GM23248 (cell line): ENCODE results near the gene HARS1. TPM values are rescaled to one million over a fixed set of nuclear protein-coding genes. Genes with fewer than 3 reads are reported as not detected.
"Not testable (repeated sequence)": the region's sequence is repeated elsewhere in the genome, so short reads cannot be mapped to it uniquely, and the experiment has no call there.

Experiments used
- DNase-seq: peaks from one replicate; pipeline ENCODE4 v3.0.0-alpha.2; 2015
- H2AFZ ChIP-seq: fragments of 200-600 bp; sonication (generic); 2 replicates; pipeline ENCODE4 v1.6.1; 2016; ENCODE audit warnings: antibody characterized with exemption
- H3F3A ChIP-seq: fragments of 200-600 bp; sonication (generic); 2 replicates; pipeline ENCODE4 v1.6.1; 2016; ENCODE audit warnings: mild to moderate bottlenecking, antibody characterized with exemption, mixed run types; ENCODE audit not compliant: insufficient read depth
- H3K27ac ChIP-seq: fragments of 200-600 bp; sonication (generic); 2 replicates; pipeline ENCODE4 v1.5.1; 2016; ENCODE audit warnings: mild to moderate bottlenecking
- H3K27me3 ChIP-seq: fragments of 200-600 bp; sonication (generic); replicated peaks from 2 replicates; pipeline ENCODE4 v1.6.1; 2016; ENCODE audit warnings: mild to moderate bottlenecking; ENCODE audit not compliant: insufficient read depth
- H3K36me3 ChIP-seq: fragments of 200-600 bp; sonication (generic); 2 replicates; pipeline ENCODE4 v1.6.1; 2016; ENCODE audit warnings: low read depth, mild to moderate bottlenecking
- H3K4me1 ChIP-seq: fragments of 200-600 bp; sonication (generic); 2 replicates; pipeline ENCODE4 v1.6.1; 2016; ENCODE audit warnings: mild to moderate bottlenecking; ENCODE audit not compliant: insufficient read depth
- H3K4me2 ChIP-seq: fragments of 200-600 bp; sonication (generic); one replicate; pipeline ENCODE4 v1.6.1; 2016; ENCODE audit warnings: mild to moderate bottlenecking; ENCODE audit not compliant: unreplicated experiment
- H3K4me3 ChIP-seq: fragments of 200-600 bp; sonication (generic); 2 replicates; pipeline ENCODE4 v1.5.1; 2016; ENCODE audit warnings: mild to moderate bottlenecking
- H3K79me2 ChIP-seq: fragments of 200-600 bp; sonication (generic); 2 replicates; pipeline ENCODE4 v1.6.1; 2016; ENCODE audit warnings: mild to moderate bottlenecking; ENCODE audit not compliant: insufficient read depth
- H3K9ac ChIP-seq: fragments of 200-600 bp; sonication (generic); 2 replicates; pipeline ENCODE4 v1.6.1; 2016; ENCODE audit warnings: mild to moderate bottlenecking
- H3K9me2 ChIP-seq: fragments of 200-600 bp; sonication (generic); 2 replicates; pipeline ENCODE4 v1.6.1; 2016; ENCODE audit warnings: mixed run types, mild to moderate bottlenecking, moderate library complexity; ENCODE audit not compliant: insufficient read depth
- H3K9me3 ChIP-seq: fragments of 200-600 bp; sonication (generic); one replicate; pipeline ENCODE4 v1.6.1; 2017; ENCODE audit warnings: low read depth
- H4K20me1 ChIP-seq: fragments of 200-600 bp; sonication (generic); 2 replicates; pipeline ENCODE4 v1.6.0; 2016; ENCODE audit not compliant: insufficient read depth
- EZH2 ChIP-seq: fragments of 200-600 bp; sonication (generic); IDR thresholded peaks from 2 replicates; pipeline ENCODE4 v1.6.1; 2018; ENCODE audit warnings: antibody characterized with exemption, mild to moderate bottlenecking; ENCODE audit not compliant: insufficient read depth, poor library complexity, severe bottlenecking
- EZH2phosphoT487 ChIP-seq: fragments of 200-600 bp; sonication (generic); IDR thresholded peaks from 2 replicates; pipeline ENCODE4 v1.6.1; 2018; ENCODE audit warnings: antibody characterized with exemption, moderate library complexity, mild to moderate bottlenecking, low read depth; ENCODE audit not compliant: insufficient read depth
- WGBS, 2 experiments: methylation state at CpG; one replicate each; pipeline ENCODE4 v1.1.6; 2015 to 2017; ENCODE audit warnings: low lambda C conversion rate in 2 of 2, low coverage in 1 of 2; ENCODE audit errors: missing lambda C conversion rate in 2 of 2; 5-methylcytosine and 5-hydroxymethylcytosine counted together
- in situ Hi-C: fragments of 300-500 bp; cut with MboI; formaldehyde crosslinking; loops from 2 replicates; pipeline ENCODE4 v1.15.0; 2020
- microRNA-seq: library from miRNA; unstranded; fragments of <30 nt; microRNA quantifications from one replicate; pipeline ENCODE4, GENCODE V29; 2016; ENCODE audit warnings: borderline number of aligned reads
- polyA plus RNA-seq: library from polyadenylated mRNA; unstranded; fragments of >200 nt; fragmentation: Nextera tagmentation; extraction: Ambion mirVana; gene quantifications from 2 replicates; pipeline ENCODE4 v1.2.1, GENCODE V29; 2016
- small RNA-seq: library from RNA; depleted of rRNA; stranded (forward); fragments of <200 nt; gene quantifications from one replicate; pipeline ENCODE3, GENCODE V24; 2014; ENCODE audit warnings: low read depth, low replicate concordance
- total RNA-seq: library from RNA; depleted of rRNA; stranded (reverse); fragments of >200 nt; shearing (Covaris generic); gene quantifications from 2 replicates; pipeline ENCODE4 v1.2.3, GENCODE V29; 2014; rRNA removed

The HARS1 gene
- total and polyA plus RNA-seq, 2 experiments from 2014 or later, result 75.7 to 92.5 TPM

DNA sequence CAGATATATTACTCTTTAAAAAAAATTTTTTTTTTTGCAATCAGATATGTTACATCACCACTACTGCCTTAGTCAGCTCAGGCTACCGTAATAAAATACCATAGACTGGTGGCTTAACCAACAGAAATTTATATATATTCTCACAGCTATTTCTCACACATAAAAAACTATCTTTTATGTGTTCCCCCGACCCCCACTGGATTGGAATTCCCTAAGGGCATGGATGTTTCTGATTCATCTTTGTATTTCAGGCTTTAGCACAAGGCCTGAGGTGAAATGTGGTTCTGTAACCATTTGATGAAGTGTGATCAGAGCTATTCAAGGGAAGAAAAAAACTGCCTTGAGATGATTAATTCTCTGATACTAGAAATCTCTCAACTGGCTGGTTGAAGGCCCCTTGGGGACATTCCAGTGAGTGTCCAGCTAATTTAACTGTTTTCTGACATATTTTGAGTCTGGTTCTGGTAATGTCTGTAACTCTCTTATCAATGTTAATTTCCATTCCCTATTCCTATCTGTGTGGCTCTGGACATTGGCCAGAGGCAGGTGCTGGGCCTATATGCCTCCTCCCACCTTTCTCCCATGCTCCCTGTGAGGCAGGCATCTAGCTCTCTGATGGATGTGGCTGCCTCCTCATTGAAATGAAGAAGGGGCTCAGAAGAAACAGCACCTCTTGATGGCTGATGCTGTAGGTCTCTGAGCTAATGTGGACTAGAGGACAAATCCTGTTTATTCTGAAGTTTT is 60.7 kb downstream of the HARS1 start:
- Histone ChIP-seq H3K9me3 (no peaks in the 10 kb centered on the region), H3K9ac (no peak overlapping the region)
- TF ChIP-seq EZH2phosphoT487 (no peak), EZH2 (no peak)

DNA sequence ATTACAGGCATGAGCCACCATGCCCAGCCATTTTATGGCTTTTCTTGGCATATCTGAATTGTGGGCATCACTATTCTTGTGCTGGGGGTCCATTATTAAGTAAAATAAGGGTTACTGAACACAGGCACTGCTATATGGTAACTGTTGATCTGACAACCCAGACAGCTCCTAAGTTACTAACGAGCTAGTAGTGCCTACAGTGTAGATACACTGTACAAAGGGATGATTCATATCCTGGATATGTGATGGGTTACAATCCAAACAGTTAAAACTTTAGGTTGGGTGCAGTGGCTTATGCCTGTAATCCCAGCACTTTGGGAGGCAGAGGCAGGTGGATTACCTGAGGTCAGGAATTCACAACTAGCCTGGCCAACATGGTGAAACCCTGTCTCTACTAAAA is 62.5 kb downstream of the HARS1 start:
- H3K4me1 ChIP-seq, result peaks cover 12% of the 10 kb centered on the region
- H3F3A ChIP-seq, result peaks cover 15% of the 10 kb centered on the region; the same call in 1 of the 2 replicates
- no peak overlapping the region for H3K4me2 ChIP-seq
- no peaks in the 10 kb centered on the region for H3K9me3 ChIP-seq
- H3K36me3 ChIP-seq, result no peaks in the 10 kb centered on the region
- H3K9me2 ChIP-seq, result no peaks in the 10 kb centered on the region
- WGBS, 2 experiments, result 42 to 43% methylated on average over 1 of the region's 1 CpG
- H3K27me3 ChIP-seq, result no peaks in the 10 kb centered on the region
- H3K4me3 ChIP-seq, result no peak overlapping the region
- no peak for TF ChIP-seq EZH2
- no peak for TF ChIP-seq EZH2phosphoT487
- DNase-seq, result peak; percentile 17
- no peak overlapping the region for H3K9ac ChIP-seq
- no peak overlapping the region for H2AFZ ChIP-seq
- no peaks in the 10 kb centered on the region for H4K20me1 ChIP-seq
- in situ Hi-C loops, result no loop called here
- H3K27ac ChIP-seq, result no peak overlapping the region
- no peaks in the 10 kb centered on the region for H3K79me2 ChIP-seq

More for the DNA sequence above, 60.7 kb downstream of the HARS1 start:
- in situ Hi-C loops, result no loop called here
- no peaks in the 10 kb centered on the region for H3K36me3 ChIP-seq
- H3K4me1 ChIP-seq, result peaks cover 12% of the 10 kb centered on the region
- peaks cover 18% of the 10 kb centered on the region; the same call in 1 of the 2 replicates for H3F3A ChIP-seq
- no peaks in the 10 kb centered on the region for H4K20me1 ChIP-seq
- H3K9me2 ChIP-seq, result no peaks in the 10 kb centered on the region
- H3K79me2 ChIP-seq, result no peaks in the 10 kb centered on the region
- H2AFZ ChIP-seq, result no peak overlapping the region
- no peak overlapping the region for H3K4me2 ChIP-seq
- H3K27me3 ChIP-seq, result no peaks in the 10 kb centered on the region
- no peak overlapping the region for H3K4me3 ChIP-seq
- H3K27ac ChIP-seq, result no peak overlapping the region
- 36 to 46% methylated on average over 2 of the region's 2 CpGs for WGBS, 2 experiments
- peak; percentile 58 for DNase-seq

DNA sequence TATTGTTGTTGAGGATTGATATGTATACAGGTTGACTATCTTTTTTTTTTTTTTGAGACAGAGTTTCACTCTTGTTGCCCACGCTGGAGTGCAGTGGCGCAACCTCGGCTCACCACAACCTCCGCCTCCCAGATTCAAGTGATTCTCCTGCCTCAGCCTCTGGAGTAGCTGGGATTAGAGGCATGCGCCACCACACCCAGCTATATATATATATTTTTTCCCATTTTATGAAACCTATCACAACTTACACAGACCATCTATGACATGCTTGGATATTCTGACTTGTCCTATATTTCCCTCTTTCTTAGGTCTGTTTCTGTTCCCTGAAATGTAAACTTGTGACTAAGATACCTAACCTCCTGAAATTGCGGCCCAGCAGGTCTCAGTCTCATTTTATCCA is 63.2 kb downstream of the HARS1 start:
- H3K27me3 ChIP-seq, result no peaks in the 10 kb centered on the region
- no peak for TF ChIP-seq EZH2phosphoT487
- no peak for TF ChIP-seq EZH2
- no peaks in the 10 kb centered on the region for H3K9me2 ChIP-seq
- no peak overlapping the region for H3K4me2 ChIP-seq
- no peaks in the 10 kb centered on the region for H3K36me3 ChIP-seq
- peaks cover 6% of the 10 kb centered on the region; the same call in 1 of the 2 replicates for H3K4me1 ChIP-seq
- no peaks in the 10 kb centered on the region for H3K9me3 ChIP-seq
- H2AFZ ChIP-seq, result no peak overlapping the region
- no peaks in the 10 kb centered on the region for H3K79me2 ChIP-seq
- H3K9ac ChIP-seq, result no peak overlapping the region
- in situ Hi-C loops, result no loop called here
- no peak for DNase-seq
- no peak overlapping the region for H3K4me3 ChIP-seq
- no peaks in the 10 kb centered on the region for H4K20me1 ChIP-seq
- 86 to 92% methylated on average over 6 of the region's 6 CpGs for WGBS, 2 experiments
- peaks cover 9% of the 10 kb centered on the region; the same call in 1 of the 2 replicates for H3F3A ChIP-seq
- no peak overlapping the region for H3K27ac ChIP-seq

DNA sequence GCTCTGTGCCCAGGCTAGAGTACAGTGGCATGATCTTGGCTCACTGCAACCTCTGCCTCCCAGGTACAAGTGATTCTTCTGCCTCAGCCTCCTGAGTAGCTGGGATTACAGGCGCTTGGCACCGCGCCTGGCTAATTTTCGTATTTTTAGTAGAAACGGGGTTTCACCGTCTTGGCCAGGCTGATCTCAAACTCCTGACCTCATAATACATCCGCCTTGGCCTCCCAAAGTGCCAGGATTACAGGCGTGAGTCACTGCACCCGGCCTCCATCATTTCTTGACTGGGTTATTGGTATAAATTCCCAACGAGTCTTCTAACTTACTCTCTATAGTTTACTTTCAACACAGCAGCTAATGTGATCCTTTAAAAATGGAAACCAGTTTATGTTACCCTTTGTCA is 66.3 kb downstream of the HARS1 start:
- H3K4me2 ChIP-seq, H3K27me3 ChIP-seq, H3K4me1 ChIP-seq, H3K36me3 ChIP-seq, H3K9ac ChIP-seq, H2AFZ ChIP-seq, H3K9me3 ChIP-seq, H3K9me2 ChIP-seq, H4K20me1 ChIP-seq, H3F3A ChIP-seq, H3K27ac ChIP-seq, in situ Hi-C loops, H3K79me2 ChIP-seq, H3K4me3 ChIP-seq, DNase-seq: not testable (repeated sequence)
- WGBS, 2 experiments, result 82 to 86% methylated on average over 10 of the region's 10 CpGs

Small RNAs within 50 kb of the gene (microRNA-seq; reads per million reads assigned to microRNA genes)
- not detected for gene MIR3655

Small RNAs within 50 kb of the gene (small RNA-seq; reads per million reads assigned to genes)
- gene VTRNA1-1, result 9.0 reads per million, percentile 84 among the genes with 10 or more reads in this experiment
- gene VTRNA1-2, result 6.6 reads per million, percentile 82 among the genes with 10 or more reads in this experiment
- gene VTRNA1-3, result 0.56 reads per million

Other genes with a start within 250 kb of the HARS1 start
- gene EIF4EBP3, start 143.7 kb downstream of the HARS1 start, total RNA-seq, result 0.54 and 2.3 TPM in 2 replicates
- 14.1 and 14.5 TPM in 2 replicates for gene EIF4EBP3, start 143.7 kb downstream of the HARS1 start, polyA plus RNA-seq
- gene SRA1, start 133.9 kb downstream of the HARS1 start, total RNA-seq, result 41.6 and 46.2 TPM in 2 replicates
- gene SRA1, start 133.9 kb downstream of the HARS1 start, polyA plus RNA-seq, result 90.6 and 91.2 TPM in 2 replicates
- 13.8 and 14.8 TPM in 2 replicates for gene APBB3, start 126.8 kb downstream of the HARS1 start, total RNA-seq
- 13.1 and 13.2 TPM in 2 replicates for gene APBB3, start 126.8 kb downstream of the HARS1 start, polyA plus RNA-seq
- gene SLC35A4, start 126.5 kb downstream of the HARS1 start, total RNA-seq, result 11.8 and 19.6 TPM in 2 replicates
- 45.2 and 49.5 TPM in 2 replicates for gene SLC35A4, start 126.5 kb downstream of the HARS1 start, polyA plus RNA-seq
- 1.9 and 6.1 TPM in 2 replicates for gene CD14, start 58.2 kb downstream of the HARS1 start, total RNA-seq
- 2.1 and 3.2 TPM in 2 replicates for gene CD14, start 58.2 kb downstream of the HARS1 start, polyA plus RNA-seq
- 14.4 and 48.2 TPM in 2 replicates for gene TMCO6, start 51.9 kb downstream of the HARS1 start, total RNA-seq
- 5.4 and 5.6 TPM in 2 replicates for gene TMCO6, start 51.9 kb downstream of the HARS1 start, polyA plus RNA-seq
- gene NDUFA2, start 43.7 kb downstream of the HARS1 start, total RNA-seq, result 21.9 and 25.4 TPM in 2 replicates
- gene NDUFA2, start 43.7 kb downstream of the HARS1 start, polyA plus RNA-seq, result 117 and 120 TPM in 2 replicates
- 72.0 and 72.2 TPM in 2 replicates for gene IK, start 43.5 kb downstream of the HARS1 start, total RNA-seq
- gene IK, start 43.5 kb downstream of the HARS1 start, polyA plus RNA-seq, result 105 and 106 TPM in 2 replicates
- gene WDR55, start 26.5 kb downstream of the HARS1 start, total RNA-seq, result 17.5 and 19.6 TPM in 2 replicates
- gene WDR55, start 26.5 kb downstream of the HARS1 start, polyA plus RNA-seq, result 17.7 and 18.6 TPM in 2 replicates
- gene DND1, start 17.8 kb downstream of the HARS1 start, total RNA-seq, result 0.22 and 0.38 TPM in 2 replicates
- 0.14 TPM in 1 of 2 replicates, not detected in the other for gene DND1, start 17.8 kb downstream of the HARS1 start, polyA plus RNA-seq
- gene HARS2, start 85 bp upstream of the HARS1 start, total RNA-seq, result 29.7 and 32.8 TPM in 2 replicates
- 20.7 and 23.3 TPM in 2 replicates for gene HARS2, start 85 bp upstream of the HARS1 start, polyA plus RNA-seq
- gene ZMAT2, start 9.1 kb upstream of the HARS1 start, total RNA-seq, result 43.1 TPM in 2 replicates
- gene ZMAT2, start 9.1 kb upstream of the HARS1 start, polyA plus RNA-seq, result 34.7 and 36.3 TPM in 2 replicates
- not detected in 2 replicates for gene PCDHA1, start 94.8 kb upstream of the HARS1 start, total RNA-seq
- gene PCDHA1, start 94.8 kb upstream of the HARS1 start, polyA plus RNA-seq, result not detected in 2 replicates
- not detected in 2 replicates for gene PCDHA2, start 103.5 kb upstream of the HARS1 start, total RNA-seq
- 0.06 TPM in 1 of 2 replicates, not detected in the other for gene PCDHA2, start 103.5 kb upstream of the HARS1 start, polyA plus RNA-seq
- not detected in 2 replicates for gene PCDHA3, start 109.7 kb upstream of the HARS1 start, total RNA-seq
- gene PCDHA3, start 109.7 kb upstream of the HARS1 start, polyA plus RNA-seq, result 0.05 and 0.09 TPM in 2 replicates
- not detected in 2 replicates for gene PCDHA4, start 115.7 kb upstream of the HARS1 start, total RNA-seq
- not detected in 2 replicates for gene PCDHA4, start 115.7 kb upstream of the HARS1 start, polyA plus RNA-seq
- gene PCDHA5, start 130.2 kb upstream of the HARS1 start, total RNA-seq, result not detected in 2 replicates
- not detected in 2 replicates for gene PCDHA5, start 130.2 kb upstream of the HARS1 start, polyA plus RNA-seq
- 0.13 and 0.22 TPM in 2 replicates for gene PCDHA6, start 136.6 kb upstream of the HARS1 start, total RNA-seq
- gene PCDHA6, start 136.6 kb upstream of the HARS1 start, polyA plus RNA-seq, result 0.10 TPM in 1 of 2 replicates, not detected in the other
- not detected in 2 replicates for gene PCDHA7, start 142.9 kb upstream of the HARS1 start, total RNA-seq
- not detected in 2 replicates for gene PCDHA7, start 142.9 kb upstream of the HARS1 start, polyA plus RNA-seq
- gene PCDHA8, start 149.8 kb upstream of the HARS1 start, total RNA-seq, result not detected in 2 replicates
- gene PCDHA8, start 149.8 kb upstream of the HARS1 start, polyA plus RNA-seq, result not detected in 2 replicates
- gene PCDHA9, start 157.0 kb upstream of the HARS1 start, total RNA-seq, result not detected in 2 replicates
- gene PCDHA9, start 157.0 kb upstream of the HARS1 start, polyA plus RNA-seq, result 0.04 TPM in 1 of 2 replicates, not detected in the other
- gene PCDHA10, start 164.5 kb upstream of the HARS1 start, total RNA-seq, result 0.11 and 0.13 TPM in 2 replicates
- 0.13 and 0.26 TPM in 2 replicates for gene PCDHA10, start 164.5 kb upstream of the HARS1 start, polyA plus RNA-seq
- gene PCDHA11, start 177.6 kb upstream of the HARS1 start, total RNA-seq, result not detected in 2 replicates
- not detected in 2 replicates for gene PCDHA11, start 177.6 kb upstream of the HARS1 start, polyA plus RNA-seq
- gene PCDHA12, start 183.9 kb upstream of the HARS1 start, total RNA-seq, result not detected in 2 replicates
- not detected in 2 replicates for gene PCDHA12, start 183.9 kb upstream of the HARS1 start, polyA plus RNA-seq
- not detected in 2 replicates for gene PCDHA13, start 190.8 kb upstream of the HARS1 start, total RNA-seq
- gene PCDHA13, start 190.8 kb upstream of the HARS1 start, polyA plus RNA-seq, result not detected in 2 replicates
- 0.38 TPM in 1 of 2 replicates, not detected in the other for gene PCDHAC1, start 234.9 kb upstream of the HARS1 start, total RNA-seq
- not detected in 2 replicates for gene PCDHAC1, start 234.9 kb upstream of the HARS1 start, polyA plus RNA-seq